DND-41 (cell line): Measurements from ENCODE around the gene MOB3B.

Experiments used
- ATAC-seq: fragments of 200-7000 bp; cut with Tn5 transposase; 3 replicates; pipeline ENCODE4 v1.9.1; 2021; ENCODE audit warnings: low read depth; ENCODE audit not compliant: insufficient read depth
- DNase-seq: peaks from one replicate; pipeline ENCODE4 v3.0.0-alpha.2; 2020
- H2AFZ ChIP-seq: 2 replicates; pipeline ENCODE4 v1.6.0; 2012; ENCODE audit warnings: low read depth, low read length
- H3K27ac ChIP-seq: 2 replicates; pipeline ENCODE4 v1.5.1; 2012; ENCODE audit warnings: low read length, inconsistent platforms
- H3K27me3 ChIP-seq: fragments of 200-600 bp; sonication (generic); 2 replicates; pipeline ENCODE4 v1.6.0; 2012; ENCODE audit warnings: low read length, mild to moderate bottlenecking, inconsistent platforms; ENCODE audit not compliant: insufficient read depth, poor library complexity
- H3K36me3 ChIP-seq: 2 replicates; pipeline ENCODE4 v1.5.1; 2012; ENCODE audit warnings: low read length, inconsistent platforms; ENCODE audit not compliant: insufficient read depth
- H3K4me1 ChIP-seq: 2 replicates; pipeline ENCODE4 v1.5.1; 2012; ENCODE audit warnings: mild to moderate bottlenecking, low read length; ENCODE audit not compliant: insufficient read depth
- H3K4me2 ChIP-seq: 2 replicates; pipeline ENCODE4 v1.6.0; 2012; ENCODE audit warnings: mild to moderate bottlenecking, moderate library complexity, low read length, inconsistent platforms; ENCODE audit not compliant: insufficient read depth
- H3K4me3 ChIP-seq, 2 experiments: fragments of 200-600 bp in 1 of 2; shearing (Covaris generic) in 1 of 2; 2 replicates each; pipeline ENCODE4 v1.5.1; 2012 to 2016; ENCODE audit warnings: inconsistent platforms in 2 of 2, low read length in 2 of 2, mild to moderate bottlenecking in 2 of 2, low read depth in 1 of 2, moderate library complexity in 1 of 2
- H3K79me2 ChIP-seq: 2 replicates; pipeline ENCODE4 v1.6.0; 2012; ENCODE audit warnings: low read length, inconsistent platforms; ENCODE audit not compliant: insufficient read depth
- H3K9ac ChIP-seq: 2 replicates; pipeline ENCODE4 v1.6.0; 2012; ENCODE audit warnings: low read depth, mild to moderate bottlenecking, inconsistent platforms, low read length, moderate library complexity
- H3K9me3 ChIP-seq: 2 replicates; pipeline ENCODE4 v1.5.1; 2012; ENCODE audit warnings: low read length, moderate library complexity, mild to moderate bottlenecking, inconsistent platforms; ENCODE audit not compliant: insufficient read depth, severe bottlenecking
- H4K20me1 ChIP-seq: 2 replicates; pipeline ENCODE4 v1.6.0; 2012; ENCODE audit warnings: low read length; ENCODE audit not compliant: insufficient read depth
- EZH2 ChIP-seq: IDR thresholded peaks from 3 replicates; pipeline ENCODE4 v1.6.1; 2012; ENCODE audit warnings: borderline replicate concordance, low read depth, mild to moderate bottlenecking, moderate library complexity, low read length, inconsistent platforms; ENCODE audit not compliant: severe bottlenecking
- TF ChIP-seq, protein P1 (sequence below): IDR thresholded peaks from 2 replicates; pipeline ENCODE4 v1.5.1; 2012; ENCODE audit warnings: borderline replicate concordance, low read length, moderate library complexity, mild to moderate bottlenecking; ENCODE audit not compliant: poor library complexity, severe bottlenecking; ENCODE audit errors: extremely low read depth

The MOB3B gene

DNA sequence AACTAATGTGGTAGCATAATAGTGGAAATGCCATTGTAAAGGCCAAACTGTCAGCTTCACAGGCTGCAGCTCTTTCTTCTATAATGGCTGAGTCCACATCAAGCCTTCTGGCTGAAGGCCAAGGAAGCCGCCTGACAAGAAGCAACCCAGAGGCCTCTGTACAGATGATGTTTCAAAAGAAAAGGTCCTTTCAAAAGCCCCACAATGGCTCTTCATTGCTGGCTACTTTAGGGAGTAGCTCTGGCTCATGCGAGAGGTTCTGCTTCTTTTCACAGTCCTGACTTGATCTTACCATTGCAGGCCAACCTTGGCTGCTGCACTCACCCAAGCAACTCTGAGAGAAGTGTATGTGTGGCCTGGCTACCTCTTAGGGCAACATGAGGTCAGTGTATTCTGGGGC, 178.2 kb downstream of the MOB3B start:
- H3K9ac ChIP-seq = no peak overlapping the region

DNA sequence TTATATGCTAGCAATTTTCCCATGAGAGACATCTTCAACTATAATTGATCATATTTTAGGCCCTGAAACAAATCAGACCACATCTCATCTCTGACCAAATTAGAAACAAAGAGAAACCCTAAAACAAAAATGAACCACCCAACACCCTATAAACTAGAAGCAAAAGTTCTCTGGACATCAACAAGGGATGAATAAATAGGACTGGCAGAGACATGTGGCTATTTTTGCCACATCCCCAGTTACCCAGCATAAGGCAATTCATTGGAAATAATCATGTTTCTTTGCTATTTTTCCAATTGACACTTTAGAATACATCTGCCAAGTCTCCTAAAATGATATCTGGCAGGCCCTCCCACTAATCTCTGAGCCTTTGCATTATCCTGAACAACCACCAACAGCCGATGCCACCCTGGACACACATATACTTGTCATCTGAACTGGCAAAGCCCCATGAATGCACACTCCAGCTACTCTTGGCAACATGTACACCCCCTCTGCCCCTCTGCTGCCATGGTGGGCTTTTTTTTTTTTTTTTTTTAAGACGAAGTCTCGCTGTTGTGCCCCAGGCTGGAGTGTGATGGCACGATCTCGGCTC, 179.1 kb downstream of the MOB3B start:
- TF ChIP-seq EZH2 = no peak
- TF ChIP-seq, protein P1, sequence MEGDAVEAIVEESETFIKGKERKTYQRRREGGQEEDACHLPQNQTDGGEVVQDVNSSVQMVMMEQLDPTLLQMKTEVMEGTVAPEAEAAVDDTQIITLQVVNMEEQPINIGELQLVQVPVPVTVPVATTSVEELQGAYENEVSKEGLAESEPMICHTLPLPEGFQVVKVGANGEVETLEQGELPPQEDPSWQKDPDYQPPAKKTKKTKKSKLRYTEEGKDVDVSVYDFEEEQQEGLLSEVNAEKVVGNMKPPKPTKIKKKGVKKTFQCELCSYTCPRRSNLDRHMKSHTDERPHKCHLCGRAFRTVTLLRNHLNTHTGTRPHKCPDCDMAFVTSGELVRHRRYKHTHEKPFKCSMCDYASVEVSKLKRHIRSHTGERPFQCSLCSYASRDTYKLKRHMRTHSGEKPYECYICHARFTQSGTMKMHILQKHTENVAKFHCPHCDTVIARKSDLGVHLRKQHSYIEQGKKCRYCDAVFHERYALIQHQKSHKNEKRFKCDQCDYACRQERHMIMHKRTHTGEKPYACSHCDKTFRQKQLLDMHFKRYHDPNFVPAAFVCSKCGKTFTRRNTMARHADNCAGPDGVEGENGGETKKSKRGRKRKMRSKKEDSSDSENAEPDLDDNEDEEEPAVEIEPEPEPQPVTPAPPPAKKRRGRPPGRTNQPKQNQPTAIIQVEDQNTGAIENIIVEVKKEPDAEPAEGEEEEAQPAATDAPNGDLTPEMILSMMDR = no peak
- no peaks in the 10 kb centered on the region for H3K27me3 ChIP-seq
- no peaks in the 10 kb centered on the region for H3K9me3 ChIP-seq
- H3K36me3 ChIP-seq = no peaks in the 10 kb centered on the region
- no peak overlapping the region for H3K27ac ChIP-seq
- H2AFZ ChIP-seq = no peak overlapping the region
- H3K79me2 ChIP-seq = no peaks in the 10 kb centered on the region
- H3K4me2 ChIP-seq = no peak overlapping the region
- H4K20me1 ChIP-seq = no peaks in the 10 kb centered on the region
- no peak overlapping the region for H3K9ac ChIP-seq
- H3K4me1 ChIP-seq = no peaks in the 10 kb centered on the region
- DNase-seq = no peak
- ATAC-seq = no peak
- H3K4me3 ChIP-seq = no peak overlapping the region

More for the DNA sequence above, 178.2 kb downstream of the MOB3B start:
- no peaks in the 10 kb centered on the region for H3K4me1 ChIP-seq
- DNase-seq (no peak), ATAC-seq (no peak)
- H3K79me2 ChIP-seq = no peaks in the 10 kb centered on the region
- H3K36me3 ChIP-seq = no peaks in the 10 kb centered on the region
- H2AFZ ChIP-seq = no peak overlapping the region
- H3K27me3 ChIP-seq = no peaks in the 10 kb centered on the region
- no peak overlapping the region for H3K4me3 ChIP-seq
- no peaks in the 10 kb centered on the region for H3K9me3 ChIP-seq
- no peaks in the 10 kb centered on the region for H4K20me1 ChIP-seq
- no peak overlapping the region for H3K4me2 ChIP-seq
- no peak overlapping the region for H3K27ac ChIP-seq
- TF ChIP-seq EZH2 = no peak
- TF ChIP-seq, protein P1 = no peak

DNA sequence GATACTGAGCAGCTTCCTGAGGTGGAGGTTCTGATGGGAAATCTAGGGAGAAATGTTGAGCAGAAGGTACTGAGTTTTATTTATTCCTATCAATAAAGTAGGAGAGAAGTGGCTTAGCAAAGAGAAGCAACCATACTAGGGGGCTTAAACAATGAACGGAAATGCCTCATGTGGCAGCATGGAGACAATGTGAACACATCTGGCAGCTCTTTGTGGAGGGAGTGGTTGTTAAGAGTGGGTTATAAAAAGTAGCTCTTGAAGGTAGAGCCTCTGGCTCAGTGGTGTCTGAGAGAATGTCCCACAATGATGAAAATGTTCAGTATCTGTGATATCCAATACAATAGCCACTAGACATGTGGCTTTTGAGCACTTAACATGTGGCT, 179.9 kb downstream of the MOB3B start:
- Histone ChIP-seq H4K20me1 (no peaks in the 10 kb centered on the region), H3K27me3 (no peaks in the 10 kb centered on the region), H3K4me1 (no peaks in the 10 kb centered on the region), H2AFZ (no peak overlapping the region), H3K4me2 (no peak overlapping the region), H3K9me3 (no peaks in the 10 kb centered on the region), H3K27ac (no peak overlapping the region), H3K36me3 (no peaks in the 10 kb centered on the region), H3K9ac (no peak overlapping the region), H3K79me2 (no peaks in the 10 kb centered on the region), H3K4me3 (no peak overlapping the region)
- ATAC-seq (no peak), DNase-seq (no peak)
- TF ChIP-seq, protein P1 = no peak
- no peak for TF ChIP-seq EZH2
